H1 (cell line): ENCODE results near the gene CAMK2D. TPM values are rescaled to one million over a fixed set of nuclear protein-coding genes. Genes with fewer than 3 reads are reported as not detected.
A peak's percentile ranks its signal among the peaks of the same experiment; 100 is the strongest.

Experiments used
- CTCF ChIA-PET: fragments of 300-600 bp; sonication (Branson Sonifier 250); formaldehyde crosslinking; loops from one replicate; lab custom pipeline; 2021; ENCODE audit not compliant: partially characterized antibody; lab: Charles Lee
- POLR2A ChIA-PET: fragments of 300-600 bp; sonication (Branson Sonifier 250); formaldehyde crosslinking; loops from one replicate; lab custom pipeline; 2021; ENCODE audit warnings: inconsistent platforms; ENCODE audit not compliant: partially characterized antibody; lab: Charles Lee
- DNase-seq, 2 experiments: peaks; one replicate each; pipeline versions ENCODE4 v3.0.0 to v3.0.0-alpha.2; 2010 to 2022; ENCODE audit warnings: low spot score in 2 of 2, low read depth in 1 of 2, mixed read lengths in 1 of 2
- FAIRE-seq: peaks from 2 replicates; lab custom pipeline; 2011; peaks lifted over from hg19 to GRCh38; lab: Jason Lieb, UNC
- H2AFZ ChIP-seq: 2 replicates; pipeline ENCODE4 v1.8.1; 2012; ENCODE audit warnings: low read length, inconsistent platforms
- H2AK5ac ChIP-seq: 2 replicates; pipeline ENCODE4 v1.6.1; 2013; ENCODE audit warnings: low read depth, low read length
- H2BK120ac ChIP-seq: replicated peaks from 2 replicates; pipeline ENCODE3; 2013; ENCODE audit warnings: low read depth, low read length, inconsistent platforms
- H2BK12ac ChIP-seq: 2 replicates; pipeline ENCODE4 v1.6.1; 2013; ENCODE audit warnings: low read depth, low read length
- H2BK15ac ChIP-seq: 2 replicates; pipeline ENCODE4 v1.6.1; 2013; ENCODE audit warnings: low read length
- H2BK20ac ChIP-seq: 2 replicates; pipeline ENCODE4 v1.6.1; 2013; ENCODE audit warnings: low read length
- H2BK5ac ChIP-seq: 2 replicates; pipeline ENCODE4 v1.6.1; 2013; ENCODE audit warnings: low read depth, low read length
- H3K14ac ChIP-seq: 2 replicates; pipeline ENCODE4 v1.6.1; 2013; ENCODE audit warnings: inconsistent platforms; ENCODE audit not compliant: insufficient read length
- H3K18ac ChIP-seq: 2 replicates; pipeline ENCODE4 v1.6.1; 2013; ENCODE audit warnings: low read length; ENCODE audit errors: extremely low read depth
- H3K23ac ChIP-seq: 2 replicates; pipeline ENCODE4 v1.6.1; 2013; ENCODE audit warnings: inconsistent platforms; ENCODE audit not compliant: insufficient read length
- H3K23me2 ChIP-seq: 2 replicates; pipeline ENCODE4 v1.6.1; 2013; ENCODE audit warnings: low read depth, low read length
- H3K27ac ChIP-seq: 2 replicates; pipeline ENCODE4 v1.6.1; 2011; ENCODE audit warnings: low read depth, low read length, inconsistent platforms
- H3K27me3 ChIP-seq, 4 experiments: replicated peaks in 1 of 4; 1 replicate in 1 of 4; 2 replicates in 3 of 4; pipeline versions ENCODE4 v1.6.1 to v1.8.1; 2011 to 2013; ENCODE audit warnings: low read length in 3 of 4, mild to moderate bottlenecking in 3 of 4, inconsistent platforms in 2 of 4, mixed read lengths in 2 of 4, moderate library complexity in 1 of 4; ENCODE audit not compliant: control insufficient read depth in 3 of 4, insufficient read depth in 3 of 4; ENCODE audit errors: extremely low read depth in 1 of 4
- H3K36me3 ChIP-seq, 4 experiments: 2 replicates each; pipeline versions ENCODE4 v1.6.1 to v1.8.1; 2011 to 2013; ENCODE audit warnings: mild to moderate bottlenecking in 4 of 4, low read length in 3 of 4, moderate library complexity in 2 of 4, control low read depth in 1 of 4, inconsistent platforms in 1 of 4; ENCODE audit not compliant: insufficient read depth in 4 of 4, control insufficient read depth in 2 of 4
- H3K4ac ChIP-seq: replicated peaks from 2 replicates; pipeline ENCODE3; 2013; ENCODE audit warnings: low read length, low read depth, mixed read lengths, inconsistent platforms; ENCODE audit not compliant: insufficient read length
- H3K4me1 ChIP-seq, 4 experiments: replicated peaks in 1 of 4; 1 replicate in 1 of 4; 2 replicates in 3 of 4; pipeline versions ENCODE4 v1.6.1 to v1.8.1; 2011 to 2013; ENCODE audit warnings: low read length in 3 of 4, inconsistent platforms in 2 of 4, mixed read lengths in 1 of 4; ENCODE audit not compliant: insufficient read depth in 4 of 4, control insufficient read depth in 3 of 4
- H3K4me2 ChIP-seq, 2 experiments: 2 replicates each; pipeline versions ENCODE4 v1.6.1 to v1.8.1; 2011 to 2013; ENCODE audit warnings: low read depth in 2 of 2, low read length in 2 of 2, control low read depth in 1 of 2, inconsistent platforms in 1 of 2, mild to moderate bottlenecking in 1 of 2; ENCODE audit not compliant: insufficient read depth in 1 of 2
- H3K4me3 ChIP-seq, 4 experiments: fragments of 200-600, 300-600 bp in 1 of 4; sonication (generic), shearing (Covaris generic), sonication (Bioruptor Twin) in 1 of 4; 2 replicates each; pipeline versions ENCODE4 v1.5.1 to v1.8.1; 2011 to 2016; ENCODE audit warnings: low read length in 4 of 4, low read depth in 3 of 4, control low read depth in 2 of 4, inconsistent platforms in 2 of 4, mild to moderate bottlenecking in 2 of 4, mixed read lengths in 1 of 4, moderate library complexity in 1 of 4; ENCODE audit not compliant: insufficient read depth in 2 of 4; ENCODE audit errors: extremely low read depth in 1 of 4
- H3K56ac ChIP-seq: replicated peaks from 2 replicates; pipeline ENCODE3; 2013; ENCODE audit warnings: low read depth, mild to moderate bottlenecking, mixed read lengths, low read length, inconsistent platforms; ENCODE audit not compliant: insufficient read length
- H3K79me1 ChIP-seq: 2 replicates; pipeline ENCODE4 v1.6.1; 2013; ENCODE audit warnings: low read depth, low read length, control low read depth
- H3K79me2 ChIP-seq, 2 experiments: 2 replicates each; pipeline versions ENCODE4 v1.6.1 to v1.8.1; 2012 to 2013; ENCODE audit warnings: low read length in 2 of 2, mild to moderate bottlenecking in 2 of 2, inconsistent platforms in 1 of 2; ENCODE audit not compliant: insufficient read depth in 2 of 2, control insufficient read depth in 1 of 2
- H3K9ac ChIP-seq, 4 experiments: replicated peaks in 1 of 4; 1 replicate in 1 of 4; 2 replicates in 3 of 4; pipeline versions ENCODE4 v1.6.1 to v1.8.1; 2011 to 2013; ENCODE audit warnings: low read depth in 3 of 4, low read length in 3 of 4, control low read depth in 2 of 4, mild to moderate bottlenecking in 2 of 4, moderate library complexity in 2 of 4, inconsistent platforms in 1 of 4; ENCODE audit errors: extremely low read depth in 1 of 4
- H3K9me3 ChIP-seq, 2 experiments: 2 replicates each; pipeline versions ENCODE4 v1.6.1 to v1.8.1; 2012 to 2013; ENCODE audit warnings: mild to moderate bottlenecking in 2 of 2, moderate library complexity in 2 of 2, control low read depth in 1 of 2, inconsistent platforms in 1 of 2, low read depth in 1 of 2, low read length in 1 of 2, mixed read lengths in 1 of 2; ENCODE audit not compliant: insufficient read depth in 2 of 2
- H4K20me1 ChIP-seq, 2 experiments: replicated peaks in 1 of 2; 2 replicates each; pipeline versions ENCODE3 to v1.8.1; 2011 to 2013; ENCODE audit warnings: inconsistent platforms in 2 of 2, low read length in 2 of 2, mild to moderate bottlenecking in 1 of 2; ENCODE audit not compliant: insufficient read depth in 2 of 2, control insufficient read depth in 1 of 2
- H4K5ac ChIP-seq: 2 replicates; pipeline ENCODE4 v1.6.1; 2013; ENCODE audit warnings: low read length, low read depth, mixed read lengths, inconsistent platforms; ENCODE audit not compliant: insufficient read length
- H4K8ac ChIP-seq: 2 replicates; pipeline ENCODE4 v1.8.0; 2013; ENCODE audit warnings: mild to moderate bottlenecking, moderate library complexity, low read length, inconsistent platforms; ENCODE audit not compliant: insufficient read depth; ENCODE audit errors: extremely low read depth
- H4K91ac ChIP-seq: replicated peaks from 2 replicates; pipeline ENCODE3; 2013; ENCODE audit warnings: low read length, mixed read lengths, inconsistent platforms; ENCODE audit not compliant: insufficient read length
- CBX5 ChIP-seq: fragments of 300-800, 300-1000 bp; sonication (generic); IDR thresholded peaks from 2 replicates; pipeline ENCODE4 v1.7.1; 2016; ENCODE audit warnings: antibody characterized with exemption, low read length, low read depth
- CBX8 ChIP-seq: fragments of 300-800, 300-1000 bp; sonication (generic); IDR thresholded peaks from 2 replicates; pipeline ENCODE4 v1.7.1; 2016; ENCODE audit warnings: low read depth, low read length, borderline replicate concordance
- CEBPB ChIP-seq: IDR thresholded peaks from 2 replicates; pipeline ENCODE4 v1.6.1; 2012; ENCODE audit warnings: low read depth, low read length
- EZH2 ChIP-seq: fragments of 200-600 bp; sonication (generic); IDR thresholded peaks from 2 replicates; pipeline ENCODE4 v1.7.1; 2012; ENCODE audit warnings: low read depth, mild to moderate bottlenecking, moderate library complexity, low read length, inconsistent platforms; ENCODE audit not compliant: severe bottlenecking
- KDM1A ChIP-seq: fragments of 200-600, 300-600 bp; sonication (generic); IDR thresholded peaks from 2 replicates; pipeline ENCODE4 v1.7.1; 2016; ENCODE audit warnings: mild to moderate bottlenecking, low read length, borderline replicate concordance
- SIN3A ChIP-seq, 2 experiments: IDR thresholded peaks in 1 of 2; conservative IDR thresholded peaks in 1 of 2; 2 replicates each; pipeline ENCODE4 v1.6.1; 2011 to 2012; ENCODE audit warnings: low read length in 2 of 2, improper control_type of control experiment in 1 of 2, low read depth in 1 of 2, mild to moderate bottlenecking in 1 of 2
- TBP ChIP-seq: IDR thresholded peaks from 2 replicates; pipeline ENCODE4 v1.6.1; 2011; ENCODE audit warnings: low read depth, low read length, improper control_type of control experiment
- USF2 ChIP-seq: IDR thresholded peaks from 2 replicates; pipeline ENCODE4 v1.6.1; 2011; ENCODE audit warnings: low read length, improper control_type of control experiment
- YY1 ChIP-seq: IDR thresholded peaks from 2 replicates; pipeline ENCODE4 v1.6.1; 2011; ENCODE audit warnings: low read depth, mild to moderate bottlenecking, low read length
- WGBS, 2 experiments: shearing (Covaris generic) in 1 of 2; methylation state at CpG; one replicate each; pipeline versions ENCODE4 v1.1.6 to v1.1.7; 2013 to 2015; ENCODE audit warnings: low lambda C conversion rate in 2 of 2, mixed read lengths in 2 of 2, inconsistent platforms in 1 of 2, low coverage in 1 of 2, missing lambda C conversion rate in 1 of 2; ENCODE audit not compliant: insufficient replicate concordance in 2 of 2, insufficient coverage in 1 of 2, insufficient read length in 1 of 2; ENCODE audit errors: extremely low coverage in 1 of 2, missing lambda C conversion rate in 1 of 2; 5-methylcytosine and 5-hydroxymethylcytosine counted together
- polyA plus RNA-seq, 7 experiments: library from polyadenylated mRNA; depleted of rRNA in 3 of 7; stranded (reverse) in 5 of 7; unstranded in 2 of 7; fragments of >200 nt in 5 of 7; fragments of 200-250 nt in 2 of 7; gene quantifications; 1 replicate in 5 of 7; 2 replicates in 1 of 7; 4 replicates in 1 of 7; pipeline versions ENCODE4 v1.2.1 to v1.2.3, GENCODE V29; 2011 to 2013; ENCODE audit warnings: missing spikeins in 2 of 7, mixed read lengths in 2 of 7
- total RNA-seq: library from RNA; stranded (reverse); fragmentation: NEBNext Ultra II Directional; extraction: Animal tissue kit (Norgen Biotek cat#: 25700); gene quantifications from 2 replicates; pipeline ENCODE4 v1.2.1, GENCODE V29; 2021

Gene CAMK2D
- total and polyA plus RNA-seq, 2 of the 8 experiments (the other 6 are each of a cell fraction or from before 2014, with no cell fraction given): 3.2 to 7.0 TPM

DNA sequence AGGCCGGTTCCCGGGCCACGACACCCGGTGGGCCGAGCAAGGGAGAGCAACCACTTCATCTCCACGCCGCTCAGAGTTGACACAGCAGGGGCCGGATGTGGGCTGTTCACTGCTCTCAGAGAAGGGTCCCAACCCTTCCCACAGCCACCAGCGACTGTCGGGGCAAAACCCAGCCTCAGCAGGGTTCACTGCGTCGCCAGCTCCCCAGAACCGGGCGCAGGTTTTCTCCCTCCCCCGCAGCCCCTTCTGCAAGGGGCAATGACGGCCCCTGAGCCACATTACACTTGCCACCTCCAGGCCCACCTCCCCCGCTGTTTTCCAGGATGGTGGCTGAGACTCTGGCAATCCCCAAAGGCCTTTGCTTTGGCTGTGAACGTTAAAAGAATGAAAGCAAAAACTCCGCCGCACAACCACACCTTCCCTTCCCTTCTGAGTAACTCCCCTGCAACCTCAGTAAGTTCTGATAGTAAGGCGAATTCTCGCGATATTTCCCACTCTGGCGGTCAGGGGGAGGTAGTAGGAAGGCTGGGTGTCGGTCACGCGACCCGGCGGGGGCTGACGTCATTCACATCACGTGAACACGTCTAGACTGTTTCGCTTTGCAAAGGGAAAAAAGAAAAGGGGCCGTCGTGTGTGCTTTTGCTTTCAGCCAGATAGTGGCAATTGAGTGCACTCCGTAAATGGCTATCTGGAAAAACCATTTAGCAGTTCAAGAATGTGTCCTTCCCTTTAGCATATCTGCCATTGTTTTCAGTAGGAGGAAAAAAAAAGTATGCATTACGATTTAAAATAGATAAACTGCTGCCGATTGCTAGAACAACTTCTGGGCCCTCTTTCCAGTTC lies 869 bp upstream of the CAMK2D start:
- Histone ChIP-seq H3K79me1 (no peaks in the 10 kb centered on the region), H2BK120ac (no peak overlapping the region), H3K4me3 (peak overlapping the region; percentile 39 to 84 (median 80)), H3K27ac (peak overlapping the region; percentile 67; the same call in 1 of the 2 replicates), H3K27me3 (peaks cover 0 to 8% (median 6%) of the 10 kb centered on the region in 4 experiments; a peak in 6 of 7 replicates), H4K20me1 (no peaks in the 10 kb centered on the region), H3K4me1 (no peaks in the 10 kb centered on the region; a peak in 3 of 7 replicates), H2AK5ac (no peak overlapping the region), H4K5ac (peak overlapping the region; percentile 64), H2BK20ac (no peak overlapping the region), H3K9ac (peak overlapping the region; percentile 56 to 77 (median 74)), H2BK5ac (peak overlapping the region; percentile 82), H3K23ac (no peak overlapping the region), H3K4me2 (peak overlapping the region; percentile 98 to 99), H2BK12ac (peak overlapping the region; percentile 86), H3K14ac (no peak overlapping the region), H4K8ac (peak overlapping the region; percentile 90; the same call in 1 of the 2 replicates), H3K23me2 (peaks cover 18% of the 10 kb centered on the region), H3K56ac (peak overlapping the region; percentile 83), H3K9me3 (no peaks in the 10 kb centered on the region), H2BK15ac (peak overlapping the region; percentile 36), H3K4ac (no peak overlapping the region), H2AFZ (peak overlapping the region; percentile 53), H3K79me2 (no peaks in the 10 kb centered on the region), H3K36me3 (no peaks in the 10 kb centered on the region), H3K18ac (peak overlapping the region; percentile 60), H4K91ac (peak overlapping the region; percentile 49)
- FAIRE-seq (peak; percentile 99), DNase-seq (peak; percentile 96 to 97)
- WGBS, 2 experiments: 4% methylated on average over 37 of the region's 38 CpGs; no CpG with 5 or more reads in 1 of the 2 experiments
- POLR2A ChIA-PET: interaction anchor here (1.4 kb wide), 1 partner anchor 13 kb away, joined by 3 read pairs; no protein-coding TSS in a partner anchor
- CTCF ChIA-PET: no interaction called here
- TF ChIP-seq CBX8 (no peak), KDM1A (no peak), YY1 (no peak), EZH2 (no peak), TBP (peak; percentile 85), CBX5 (no peak), CEBPB (no peak), SIN3A (conservative IDR thresholded peaks at IDR 0.05 in 1 of 2, IDR thresholded peaks at IDR 0.05 in 1 of 2; ENCODE audit: low read depth in 1 of 2, low read length in 2 of 2) (no peak), USF2 (peak; percentile 97)
